ENCODE results near the gene VPS13D.

The VPS13D gene

DNA sequence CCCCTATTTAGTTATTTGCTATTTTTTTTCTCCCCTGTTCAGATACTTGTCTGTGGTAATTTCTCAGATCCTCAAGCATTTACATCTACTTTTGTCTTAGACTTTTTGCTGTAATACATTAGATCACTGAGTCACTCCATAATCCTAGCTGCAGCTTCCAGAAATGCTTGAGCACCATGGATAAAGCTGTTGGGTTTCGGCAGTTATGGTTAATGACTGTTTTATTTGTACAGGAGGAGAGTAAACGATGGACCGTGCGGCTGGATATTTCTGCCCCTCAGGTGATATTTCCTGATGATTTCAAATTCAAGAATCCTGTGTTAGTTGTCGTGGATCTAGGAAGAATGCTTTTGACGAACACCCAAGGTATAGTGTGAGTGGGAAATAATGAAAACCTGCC is 42.9 kb downstream of the VPS13D start:
- no peak overlapping the region for H3K4me3 ChIP-seq (ENCODE audit: low read length)
- TF ChIP-seq, protein P1, sequence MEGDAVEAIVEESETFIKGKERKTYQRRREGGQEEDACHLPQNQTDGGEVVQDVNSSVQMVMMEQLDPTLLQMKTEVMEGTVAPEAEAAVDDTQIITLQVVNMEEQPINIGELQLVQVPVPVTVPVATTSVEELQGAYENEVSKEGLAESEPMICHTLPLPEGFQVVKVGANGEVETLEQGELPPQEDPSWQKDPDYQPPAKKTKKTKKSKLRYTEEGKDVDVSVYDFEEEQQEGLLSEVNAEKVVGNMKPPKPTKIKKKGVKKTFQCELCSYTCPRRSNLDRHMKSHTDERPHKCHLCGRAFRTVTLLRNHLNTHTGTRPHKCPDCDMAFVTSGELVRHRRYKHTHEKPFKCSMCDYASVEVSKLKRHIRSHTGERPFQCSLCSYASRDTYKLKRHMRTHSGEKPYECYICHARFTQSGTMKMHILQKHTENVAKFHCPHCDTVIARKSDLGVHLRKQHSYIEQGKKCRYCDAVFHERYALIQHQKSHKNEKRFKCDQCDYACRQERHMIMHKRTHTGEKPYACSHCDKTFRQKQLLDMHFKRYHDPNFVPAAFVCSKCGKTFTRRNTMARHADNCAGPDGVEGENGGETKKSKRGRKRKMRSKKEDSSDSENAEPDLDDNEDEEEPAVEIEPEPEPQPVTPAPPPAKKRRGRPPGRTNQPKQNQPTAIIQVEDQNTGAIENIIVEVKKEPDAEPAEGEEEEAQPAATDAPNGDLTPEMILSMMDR (IDR thresholded peaks at IDR 0.05; ENCODE audit: insufficient read depth, low read depth, low read length, missing control alignments), result no peak

DNA sequence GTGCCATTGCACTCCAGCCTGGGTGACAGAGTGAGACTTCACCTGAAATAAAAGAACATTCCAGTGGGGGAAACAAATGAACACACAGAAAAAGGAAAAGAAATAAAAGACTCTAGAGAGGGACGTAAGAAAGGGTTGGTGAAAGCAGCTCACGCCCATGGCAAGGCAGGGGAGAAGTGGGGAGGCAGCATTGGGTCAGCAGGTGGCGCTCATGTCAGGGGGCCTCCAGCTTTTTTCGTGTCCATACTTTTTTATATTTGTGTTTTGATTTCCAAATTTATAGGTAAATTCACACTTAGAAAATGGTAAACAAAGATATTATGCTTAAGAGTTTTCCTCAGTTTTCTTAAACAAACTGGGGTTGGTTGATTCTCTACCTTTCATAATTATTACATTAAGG is 45.5 kb downstream of the VPS13D start:
- TF ChIP-seq, protein P1 (IDR thresholded peaks at IDR 0.05; ENCODE audit: insufficient read depth, low read depth, low read length, missing control alignments), result peak; percentile 69
- H3K4me3 ChIP-seq (ENCODE audit: low read length), result no peak overlapping the region
- DNase-seq (ENCODE audit: low read depth), result peak; percentile 25

More for the DNA sequence above, 42.9 kb downstream of the VPS13D start:
- DNase-seq (ENCODE audit: low read depth), result no peak

DNA sequence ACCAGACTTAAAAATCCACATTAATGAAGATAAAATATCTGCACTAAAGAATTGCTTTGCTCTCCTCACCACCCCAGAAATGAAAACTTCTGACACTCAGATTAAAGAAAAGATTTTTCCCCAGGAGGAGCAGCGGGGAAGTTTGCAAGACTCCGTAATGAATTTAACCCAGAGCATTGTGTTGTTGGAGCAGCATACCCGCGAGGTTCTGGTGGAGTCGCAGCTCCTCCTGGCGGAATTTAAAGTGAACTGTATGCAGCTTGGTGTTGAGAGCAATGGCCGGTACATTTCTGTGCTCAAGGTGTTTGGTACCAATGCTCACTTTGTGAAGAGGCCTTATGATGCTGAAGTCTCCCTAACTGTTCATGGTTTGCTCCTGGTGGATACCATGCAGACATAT is 46.4 kb downstream of the VPS13D start:
- DNase-seq (ENCODE audit: low read depth), result peak; percentile 61
- TF ChIP-seq, protein P1 (IDR thresholded peaks at IDR 0.05; ENCODE audit: insufficient read depth, low read depth, low read length, missing control alignments), result peak; percentile 71
- no peak overlapping the region for H3K4me3 ChIP-seq (ENCODE audit: low read length)

DNA sequence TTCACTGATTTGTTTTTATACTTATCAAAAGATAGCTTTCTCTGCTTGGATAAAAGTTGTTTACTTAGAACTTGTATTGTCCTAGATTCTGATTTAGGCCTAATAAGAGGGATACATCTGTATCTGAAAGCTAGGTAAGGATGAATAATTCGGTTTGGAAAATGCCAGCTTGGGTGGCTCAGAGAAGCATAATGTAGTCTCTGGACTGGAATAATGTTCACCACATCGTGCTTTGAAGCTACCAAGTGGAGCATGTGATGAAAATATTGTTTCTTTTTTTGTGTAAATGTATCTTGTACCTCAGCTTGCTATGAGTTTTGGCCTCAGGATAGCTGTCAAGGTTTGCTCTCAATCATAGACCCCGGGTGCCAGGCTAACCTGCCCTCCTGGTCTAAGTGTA is 49.2 kb downstream of the VPS13D start:
- TF ChIP-seq, protein P1 (IDR thresholded peaks at IDR 0.05; ENCODE audit: insufficient read depth, low read depth, low read length, missing control alignments), result no peak
- DNase-seq (ENCODE audit: low read depth), result no peak
- H3K4me3 ChIP-seq (ENCODE audit: low read length), result no peak overlapping the region

DNA sequence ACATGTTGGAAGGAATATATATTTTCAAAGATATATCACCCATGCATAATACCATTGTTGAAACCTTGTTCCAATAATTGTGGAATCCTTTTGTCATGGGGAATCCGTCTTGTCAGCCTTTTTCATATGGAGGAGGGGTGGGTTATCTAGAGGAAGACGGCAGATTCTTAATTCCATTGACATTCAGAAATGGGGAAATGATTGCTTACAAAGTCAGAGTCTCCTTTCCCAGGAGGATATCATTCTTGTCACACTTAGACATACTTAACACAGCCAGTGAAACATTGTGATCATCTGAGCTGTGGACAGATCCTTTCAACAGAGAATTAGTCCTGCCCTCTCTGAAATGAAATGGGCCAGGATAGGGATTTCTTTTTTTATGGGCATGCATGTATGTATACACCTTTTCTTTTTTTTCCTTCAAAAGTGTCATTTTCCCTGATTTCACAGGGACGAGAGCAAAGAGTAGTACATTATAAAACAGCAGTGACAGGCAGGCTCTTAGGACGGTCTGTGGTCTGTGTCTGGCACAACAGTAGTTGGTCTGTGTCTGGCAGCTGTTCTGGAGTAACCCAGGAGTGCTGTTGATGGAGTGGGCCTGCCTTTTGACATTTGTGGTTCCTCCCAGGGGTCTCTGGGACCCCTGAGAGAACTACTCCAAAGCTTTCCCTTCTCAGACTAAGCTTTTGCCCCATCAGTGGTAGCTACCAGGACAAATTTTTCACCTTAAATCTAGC is 50.1 kb downstream of the VPS13D start:
- TF ChIP-seq, protein P1 (IDR thresholded peaks at IDR 0.05; ENCODE audit: insufficient read depth, low read depth, low read length, missing control alignments), result no peak
- DNase-seq (ENCODE audit: low read depth), result no peak
- no peak overlapping the region for H3K4me3 ChIP-seq (ENCODE audit: low read length)

DNA sequence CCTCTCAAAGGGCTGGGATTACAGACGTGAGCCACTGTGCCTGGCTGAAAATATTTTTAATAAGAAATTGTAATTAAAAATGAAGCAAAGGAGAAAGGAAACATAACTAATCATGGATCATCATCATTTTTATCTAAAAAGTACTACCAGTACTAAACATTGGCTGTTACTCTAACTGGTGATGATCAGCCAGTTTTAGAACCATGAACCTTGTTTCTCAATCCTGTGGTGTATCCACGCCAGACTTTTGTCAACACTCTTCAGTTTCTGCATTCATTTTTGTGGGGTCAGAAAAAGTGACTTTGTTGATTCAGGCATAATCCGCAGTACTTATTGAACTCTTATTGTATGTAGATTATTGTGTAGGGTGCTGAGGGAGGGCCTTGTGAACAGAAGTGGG is 52.3 kb downstream of the VPS13D start:
- DNase-seq (ENCODE audit: low read depth), result no peak
- H3K4me3 ChIP-seq (ENCODE audit: low read length), result no peak overlapping the region
- TF ChIP-seq, protein P1 (IDR thresholded peaks at IDR 0.05; ENCODE audit: insufficient read depth, low read depth, low read length, missing control alignments), result no peak

DNA sequence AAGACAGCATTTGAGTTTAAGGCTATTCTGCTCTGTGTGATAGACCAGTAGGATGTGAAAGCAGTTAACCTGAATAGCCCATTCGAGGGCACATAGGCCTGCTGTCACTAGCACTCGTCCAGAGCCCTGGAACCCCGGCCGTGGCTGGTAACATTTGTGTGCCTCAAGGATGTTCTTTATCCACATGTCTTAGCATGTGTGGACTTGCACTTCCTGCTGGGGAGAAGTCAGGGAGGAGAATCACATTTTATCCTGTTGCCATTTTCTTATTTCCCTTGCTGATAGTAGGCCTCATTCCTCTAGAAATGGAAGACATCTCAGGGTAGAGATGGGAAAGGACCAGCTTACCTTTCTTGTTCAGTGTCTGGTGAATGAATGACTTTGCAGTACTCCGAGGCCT is 54.7 kb downstream of the VPS13D start:
- DNase-seq (ENCODE audit: low read depth), result peak; percentile 52
- TF ChIP-seq, protein P1 (IDR thresholded peaks at IDR 0.05; ENCODE audit: insufficient read depth, low read depth, low read length, missing control alignments), result no peak
- no peak overlapping the region for H3K4me3 ChIP-seq (ENCODE audit: low read length)
